Psoas muscle (tissue), 8 donors: ENCODE results near the gene OR10J5. TPM values are rescaled to one million over a fixed set of nuclear protein-coding genes. Genes with fewer than 3 reads are reported as not detected.

Experiments used
- ATAC-seq, 4 donors: fragments of 200-7000 bp; cut with Tn5 transposase; one replicate each; pipeline ENCODE4 v1.9.1; 2020; ENCODE audit warnings: moderate library complexity in 3 of 4, mild to moderate bottlenecking in 2 of 4
- DNase-seq, 2 donors: peaks; one replicate each; pipeline ENCODE4 v3.0.0-alpha.2; 2020
- H3K27ac ChIP-seq: fragments of 200-600 bp; one replicate; pipeline ENCODE4 v1.8.0; 2022
- H3K27me3 ChIP-seq, 3 donors: fragments of 200-600 bp in 1 of 3; one replicate each; pipeline versions ENCODE4 v1.6.1 to v1.8.0; 2013 to 2022; ENCODE audit warnings: low read length in 2 of 3, mild to moderate bottlenecking in 2 of 3, moderate library complexity in 1 of 3; ENCODE audit not compliant: insufficient read depth in 3 of 3
- H3K36me3 ChIP-seq, 2 donors: fragments of 200-600 bp in 1 of 2; one replicate each; pipeline versions ENCODE4 v1.6.1 to v1.8.0; 2013 to 2022; ENCODE audit warnings: low read depth in 1 of 2, mild to moderate bottlenecking in 1 of 2, moderate library complexity in 1 of 2; ENCODE audit not compliant: insufficient read depth in 1 of 2
- H3K4me1 ChIP-seq: fragments of 200-600 bp; one replicate; pipeline ENCODE4 v1.8.0; 2022
- H3K4me3 ChIP-seq: fragments of 200-600 bp; one replicate; pipeline ENCODE4 v1.8.0; 2022; ENCODE audit warnings: mild to moderate bottlenecking
- H3K9me3 ChIP-seq: fragments of 200-600 bp; one replicate; pipeline ENCODE4 v1.8.0; 2022
- CTCF ChIP-seq: fragments of 200-600 bp; IDR thresholded peaks from one replicate; pipeline ENCODE4 v1.8.0; 2022; ENCODE audit warnings: antibody characterized with exemption
- WGBS, 3 donors: extraction: QIAGEN DNeasy Blood & Tissue Kit; methylation state at CpG; one replicate each; pipeline versions ENCODE4 v1.1.6 to v1.1.7; 2013; 5-methylcytosine and 5-hydroxymethylcytosine counted together
- intact Hi-C, 2 donors: fragments of 100-400 bp; cut with DNase I; formaldehyde crosslinking; loops; one replicate each; pipeline versions ENCODE4 v1.11.0 to v1.14.2; 2022
- polyA plus RNA-seq, 3 donors: library from polyadenylated mRNA; stranded (reverse); fragments of 200-250 nt; gene quantifications; one replicate each; pipeline ENCODE4 v1.2.3, GENCODE V29; 2013
- total RNA-seq, 4 donors: library from RNA; stranded (reverse); fragmentation: NEBNext Ultra II Directional in 2 of 4; extraction: Animal tissue kit (Norgen Biotek cat#: 25700) in 2 of 4; gene quantifications; one replicate each; pipeline versions ENCODE4 v1.2.1 to v1.2.4, GENCODE V29; 2021 to 2023
- donor health status: healthy with polysubstance abuse.
- donor health status: DM: no; HTN: no; CAD: no; lungs with moderate emphysema.
- donor health status: Bipolar disorder and iron deficiency.
- donor health status: healthy.
- donor health status: DM: yes; HTN: yes; CAD: no.
- donor health status: DM: no; HTN: no; CAD: no.
- donor health status: DM: no; HTN: no; CAD: no.
- donor health status: DM: yes; HTN: yes; CAD: no.

The OR10J5 gene
- total and polyA plus RNA-seq, 7 donors: not detected

- no peaks in the 10 kb centered on the region for H3K36me3 ChIP-seq
- no peaks in the 10 kb centered on the region for H3K27me3 ChIP-seq
- H3K4me3 ChIP-seq: no peak overlapping the region
- no peak overlapping the region for H3K27ac ChIP-seq
- no peaks in the 10 kb centered on the region for H3K4me1 ChIP-seq
- H3K9me3 ChIP-seq: no peaks in the 10 kb centered on the region
- intact Hi-C loops: no loop called here
- no peak for TF ChIP-seq CTCF
- WGBS, 3 donors: 39 to 52% (median 39%) methylated on average over 1 of the region's 1 CpG
- ATAC-seq: no peak
- DNase-seq: no peak
Measured at GRCh38 chr1:159562680-159563079, 26.9 kb upstream of the OR10J5 start.

- DNase-seq (no peak), ATAC-seq (no peak)
- no peak overlapping the region for H3K4me3 ChIP-seq
- no peaks in the 10 kb centered on the region for H3K27me3 ChIP-seq
- no peaks in the 10 kb centered on the region for H3K36me3 ChIP-seq
- no peak overlapping the region for H3K27ac ChIP-seq
- TF ChIP-seq CTCF: no peak
- H3K4me1 ChIP-seq: no peaks in the 10 kb centered on the region
- H3K9me3 ChIP-seq: no peaks in the 10 kb centered on the region
- intact Hi-C loops: no loop called here
Measured at GRCh38 chr1:159561497-159561896, 25.7 kb upstream of the OR10J5 start.

GRCh38 chr1:159560599-159560998 lies 24.8 kb upstream of the OR10J5 start:
- Histone ChIP-seq H3K27ac (no peak overlapping the region), H3K9me3 (no peaks in the 10 kb centered on the region), H3K36me3 (no peaks in the 10 kb centered on the region), H3K27me3 (no peaks in the 10 kb centered on the region), H3K4me1 (no peaks in the 10 kb centered on the region), H3K4me3 (no peak overlapping the region)
- TF ChIP-seq CTCF: no peak
- WGBS, 3 donors: 54 to 63% (median 58%) methylated on average over 2 of the region's 2 CpGs
- intact Hi-C loops: no loop called here
- no peak for ATAC-seq
- no peak for DNase-seq

- H3K27ac ChIP-seq: no peak overlapping the region
- no peaks in the 10 kb centered on the region for H3K9me3 ChIP-seq
- H3K4me3 ChIP-seq: no peak overlapping the region
- DNase-seq (no peak), ATAC-seq (no peak)
- no peaks in the 10 kb centered on the region for H3K36me3 ChIP-seq
- TF ChIP-seq CTCF: no peak
- H3K4me1 ChIP-seq: no peaks in the 10 kb centered on the region
- WGBS, 3 donors: 35 to 52% (median 40%) methylated on average over 3 of the region's 3 CpGs
- no peaks in the 10 kb centered on the region for H3K27me3 ChIP-seq
- intact Hi-C loops: no loop called here
Measured at GRCh38 chr1:159556931-159557369, 21.1 kb upstream of the OR10J5 start.

- Histone ChIP-seq H3K27me3 (no peaks in the 10 kb centered on the region), H3K36me3 (no peaks in the 10 kb centered on the region), H3K4me3 (no peak overlapping the region), H3K4me1 (no peaks in the 10 kb centered on the region), H3K9me3 (no peaks in the 10 kb centered on the region), H3K27ac (no peak overlapping the region)
- 45 to 75% (median 53%) methylated on average over 1 of the region's 1 CpG for WGBS, 3 donors
- intact Hi-C loops: no loop called here
- TF ChIP-seq CTCF: no peak
- ATAC-seq: no peak
- no peak for DNase-seq
Measured at GRCh38 chr1:159554696-159555095, 18.9 kb upstream of the OR10J5 start.
